Prostate gland (tissue), 2 donors: ENCODE measurements around the gene ELMO1. TPM values are rescaled to one million over a fixed set of nuclear protein-coding genes. Genes with fewer than 3 reads are reported as not detected.

Experiments
- DNase-seq: peaks from one replicate; pipeline ENCODE4 v3.0.0-alpha.2; 2019; ENCODE audit warnings: low spot score
- H3K27ac ChIP-seq, 2 donors: fragments of 200-600 bp; sonication (generic); 2 replicates each; pipeline ENCODE4 v1.5.1; 2017 to 2019
- H3K27me3 ChIP-seq: fragments of 200-600 bp; sonication (generic); replicated peaks from 2 replicates; pipeline ENCODE4 v1.5.1; 2019; ENCODE audit not compliant: insufficient read depth
- H3K36me3 ChIP-seq, 2 donors: fragments of 200-600 bp; sonication (generic); 1 replicate in 1 of 2; 2 replicates in 1 of 2; pipeline versions ENCODE4 v1.5.1 to v1.8.1; 2017 to 2019
- H3K4me1 ChIP-seq: fragments of 200-600 bp; sonication (generic); replicated peaks from 2 replicates; pipeline ENCODE4 v1.5.1; 2019
- H3K4me3 ChIP-seq, 2 donors: fragments of 200-600 bp; sonication (generic); 2 replicates each; pipeline ENCODE4 v1.5.1; 2017 to 2019
- H3K9me3 ChIP-seq: fragments of 200-600 bp; sonication (generic); 2 replicates; pipeline ENCODE4 v1.5.1; 2017
- POLR2A ChIP-seq: fragments of 450-650 bp; IDR thresholded peaks from one replicate; pipeline ENCODE4 v1.6.1; 2016; ENCODE audit warnings: antibody characterized with exemption, mild to moderate bottlenecking
- POLR2AphosphoS5 ChIP-seq: sonication (generic); formaldehyde crosslinking; IDR thresholded peaks from one replicate; pipeline ENCODE4 v1.6.1; 2017; ENCODE audit warnings: antibody characterized with exemption
- WGBS: methylation state at CpG from one replicate; pipeline ENCODE4 v1.1.5; 2018; 5-methylcytosine and 5-hydroxymethylcytosine counted together
- intact Hi-C: fragments of 100-400 bp; cut with DNase I; formaldehyde crosslinking; loops from one replicate; pipeline ENCODE4 v1.14.2; 2022
- total RNA-seq, 2 donors: library from RNA; depleted of rRNA; stranded (reverse); fragments of >200 nt; gene quantifications; one replicate each; pipeline ENCODE4 v1.1.0, GENCODE V29; 2016
- TF ChIP-seq, protein P1 (sequence below), 4 experiments: fragments of 200-600 bp in 2 of 4; fragments of 450-650 bp in 2 of 4; sonication (generic) in 2 of 4; IDR thresholded peaks; 1 replicate in 3 of 4; 2 replicates in 1 of 4; pipeline ENCODE4 v1.5.1; 2016 to 2019; ENCODE audit warnings: antibody characterized with exemption in 4 of 4, mild to moderate bottlenecking in 2 of 4, moderate library complexity in 2 of 4

ELMO1 gene
- total RNA-seq, 2 donors from 2014 or later: 6.7 to 19.3 TPM

DNA sequence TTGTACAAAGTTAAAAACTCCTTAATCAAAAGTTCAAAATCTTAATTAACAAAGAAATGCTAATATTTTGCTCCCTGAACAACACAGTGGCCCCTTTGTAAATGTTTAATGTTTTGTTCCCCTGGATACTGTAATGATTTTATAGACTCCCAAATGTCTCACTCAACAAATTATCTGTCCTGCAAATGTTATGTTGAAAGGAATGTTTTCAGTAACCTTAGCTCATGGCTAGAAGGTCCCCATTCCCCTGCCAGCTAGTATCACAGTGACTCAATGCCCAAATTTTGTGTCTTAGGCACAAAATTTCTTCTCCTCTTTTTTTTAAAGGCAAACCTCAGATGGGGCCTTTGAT lies 298.9 kb downstream of the ELMO1 start:
- no peaks in the 10 kb centered on the region for H3K4me1 ChIP-seq
- no peaks in the 10 kb centered on the region for H3K27me3 ChIP-seq
- intact Hi-C loops: no loop called here
- TF ChIP-seq POLR2A: no peak
- TF ChIP-seq, protein P1, sequence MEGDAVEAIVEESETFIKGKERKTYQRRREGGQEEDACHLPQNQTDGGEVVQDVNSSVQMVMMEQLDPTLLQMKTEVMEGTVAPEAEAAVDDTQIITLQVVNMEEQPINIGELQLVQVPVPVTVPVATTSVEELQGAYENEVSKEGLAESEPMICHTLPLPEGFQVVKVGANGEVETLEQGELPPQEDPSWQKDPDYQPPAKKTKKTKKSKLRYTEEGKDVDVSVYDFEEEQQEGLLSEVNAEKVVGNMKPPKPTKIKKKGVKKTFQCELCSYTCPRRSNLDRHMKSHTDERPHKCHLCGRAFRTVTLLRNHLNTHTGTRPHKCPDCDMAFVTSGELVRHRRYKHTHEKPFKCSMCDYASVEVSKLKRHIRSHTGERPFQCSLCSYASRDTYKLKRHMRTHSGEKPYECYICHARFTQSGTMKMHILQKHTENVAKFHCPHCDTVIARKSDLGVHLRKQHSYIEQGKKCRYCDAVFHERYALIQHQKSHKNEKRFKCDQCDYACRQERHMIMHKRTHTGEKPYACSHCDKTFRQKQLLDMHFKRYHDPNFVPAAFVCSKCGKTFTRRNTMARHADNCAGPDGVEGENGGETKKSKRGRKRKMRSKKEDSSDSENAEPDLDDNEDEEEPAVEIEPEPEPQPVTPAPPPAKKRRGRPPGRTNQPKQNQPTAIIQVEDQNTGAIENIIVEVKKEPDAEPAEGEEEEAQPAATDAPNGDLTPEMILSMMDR (IDR thresholded peaks at IDR 0.05): no peak
- no peak for TF ChIP-seq POLR2AphosphoS5
- H3K4me3 ChIP-seq: no peak overlapping the region
- no peaks in the 10 kb centered on the region for H3K36me3 ChIP-seq
- DNase-seq: no peak
- H3K9me3 ChIP-seq: no peaks in the 10 kb centered on the region
- no peak overlapping the region for H3K27ac ChIP-seq

DNA sequence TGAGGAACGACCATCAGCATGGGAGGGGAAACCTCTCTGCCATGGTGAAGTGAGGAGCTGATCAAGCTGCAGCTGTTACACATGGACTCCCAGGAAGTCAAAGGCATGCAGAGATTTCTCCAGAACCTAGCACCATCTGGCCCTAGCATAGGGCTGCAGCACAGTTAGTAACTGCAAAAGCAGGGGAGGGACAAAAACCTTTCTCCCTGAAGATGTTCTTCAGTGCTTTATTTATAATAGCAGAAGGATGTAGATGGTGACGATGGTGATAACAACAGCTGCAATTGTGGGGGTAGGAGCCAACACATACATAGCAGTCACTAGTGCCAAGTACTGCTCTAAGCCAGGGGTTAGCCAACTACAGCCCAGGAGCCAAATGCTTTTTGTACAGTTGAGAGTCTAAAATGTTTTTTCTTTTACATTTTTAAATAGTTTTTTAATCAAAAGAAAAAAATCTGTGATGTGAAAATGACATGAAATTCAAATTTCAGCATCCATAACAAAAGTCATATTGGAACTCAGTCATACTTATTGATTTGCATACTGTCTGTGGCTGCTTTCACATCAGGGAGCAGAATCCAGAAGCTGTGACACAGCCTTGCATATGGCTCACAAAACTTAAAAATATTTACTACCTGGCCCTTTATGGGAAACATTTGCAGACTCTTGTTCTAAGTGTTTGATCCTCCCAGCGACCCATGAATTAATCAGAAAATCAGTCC lies 299.5 kb downstream of the ELMO1 start:
- Histone ChIP-seq H3K27me3 (no peaks in the 10 kb centered on the region), H3K36me3 (no peaks in the 10 kb centered on the region), H3K9me3 (no peaks in the 10 kb centered on the region), H3K4me3 (no peak overlapping the region), H3K27ac (no peak overlapping the region), H3K4me1 (no peaks in the 10 kb centered on the region)
- WGBS: 28% methylated on average over 3 of the region's 3 CpGs
- no peak for TF ChIP-seq POLR2A
- no peak for TF ChIP-seq POLR2AphosphoS5
- TF ChIP-seq, protein P1 (IDR thresholded peaks at IDR 0.05): no peak
- intact Hi-C loops: no loop called here
- DNase-seq: no peak

DNA sequence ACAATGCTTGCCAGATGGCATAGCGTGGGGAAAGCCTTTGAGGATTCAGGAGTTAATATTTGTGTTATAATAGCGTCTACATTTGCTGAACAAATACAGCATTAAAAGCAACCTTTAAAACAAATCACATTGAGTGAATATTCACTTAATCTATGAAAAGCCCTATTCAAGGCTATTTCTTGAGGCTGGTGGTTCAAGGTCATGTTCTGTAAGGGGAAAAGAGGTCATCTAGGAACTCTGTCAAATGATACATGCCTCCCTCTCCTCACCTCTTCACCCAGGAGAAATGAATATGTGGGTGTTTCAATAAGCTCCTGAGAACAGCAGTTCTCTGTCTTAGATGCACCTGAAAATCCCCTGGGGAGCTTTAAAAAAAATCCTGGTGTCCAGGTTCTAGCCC lies 303.0 kb downstream of the ELMO1 start:
- Histone ChIP-seq H3K27me3 (no peaks in the 10 kb centered on the region), H3K4me1 (no peaks in the 10 kb centered on the region), H3K4me3 (no peak overlapping the region), H3K27ac (no peak overlapping the region), H3K9me3 (no peaks in the 10 kb centered on the region), H3K36me3 (no peaks in the 10 kb centered on the region)
- WGBS: 69% methylated on average over 2 of the region's 2 CpGs
- no peak for DNase-seq
- intact Hi-C loops: no loop called here
- TF ChIP-seq, protein P1 (IDR thresholded peaks at IDR 0.05): no peak
- no peak for TF ChIP-seq POLR2AphosphoS5
- no peak for TF ChIP-seq POLR2A

DNA sequence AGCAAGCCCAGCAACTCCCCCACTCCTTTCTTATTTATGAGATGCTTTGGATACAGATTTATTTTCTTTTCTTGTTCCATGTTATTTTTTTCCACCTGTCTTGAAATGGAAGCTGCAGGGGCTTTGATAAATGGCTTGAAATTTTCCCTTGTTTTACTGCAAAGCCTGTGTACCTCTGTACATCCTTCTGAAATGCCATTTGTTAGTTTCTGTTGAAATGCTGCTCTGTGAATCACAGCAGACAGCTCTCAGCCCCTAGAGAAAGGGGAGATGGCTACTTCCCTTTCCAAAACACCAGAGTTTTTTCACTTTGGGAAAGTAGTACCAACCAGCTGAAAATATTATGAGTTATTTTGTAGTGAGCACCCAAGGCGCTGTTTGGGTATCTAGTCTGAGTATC lies 304.2 kb downstream of the ELMO1 start:
- WGBS: 94% methylated on average over 1 of the region's 1 CpG
- no peak for DNase-seq
- no peaks in the 10 kb centered on the region for H3K4me1 ChIP-seq
- no peaks in the 10 kb centered on the region for H3K27me3 ChIP-seq
- no peak overlapping the region for H3K4me3 ChIP-seq
- TF ChIP-seq, protein P1 (IDR thresholded peaks at IDR 0.05): no peak
- TF ChIP-seq POLR2AphosphoS5 (no peak), POLR2A (no peak)
- no peaks in the 10 kb centered on the region for H3K9me3 ChIP-seq
- H3K27ac ChIP-seq: no peak overlapping the region
- intact Hi-C loops: no loop called here
- H3K36me3 ChIP-seq: no peaks in the 10 kb centered on the region

DNA sequence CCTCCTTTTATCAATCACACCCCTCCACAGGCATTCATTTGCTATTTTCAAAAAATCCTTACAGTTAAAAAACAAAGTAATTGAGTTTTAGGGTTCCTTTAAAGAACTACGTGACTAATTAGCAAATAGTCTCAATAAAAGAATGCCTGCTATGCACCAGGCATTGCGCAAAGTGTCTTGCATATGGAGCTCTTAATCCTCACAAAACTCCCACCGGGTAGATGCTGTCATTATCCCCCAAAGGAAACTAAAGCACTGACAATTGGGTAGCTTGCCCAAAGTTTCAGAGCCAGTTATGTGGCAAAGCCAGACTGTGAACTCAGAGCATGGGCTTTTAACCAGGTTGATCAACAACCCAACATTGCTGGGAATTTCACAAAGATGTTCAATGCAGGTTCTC lies 305.7 kb downstream of the ELMO1 start:
- no peaks in the 10 kb centered on the region for H3K4me1 ChIP-seq
- no peak for DNase-seq
- H3K36me3 ChIP-seq: no peaks in the 10 kb centered on the region
- no peak overlapping the region for H3K4me3 ChIP-seq
- H3K9me3 ChIP-seq: no peaks in the 10 kb centered on the region
- TF ChIP-seq POLR2AphosphoS5: no peak
- TF ChIP-seq, protein P1 (IDR thresholded peaks at IDR 0.05): no peak
- TF ChIP-seq POLR2A: no peak
- no peaks in the 10 kb centered on the region for H3K27me3 ChIP-seq
- WGBS: 71% methylated on average over 3 of the region's 3 CpGs
- intact Hi-C loops: no loop called here
- no peak overlapping the region for H3K27ac ChIP-seq
